ENCODE results near the gene PTPRN2.

PTPRN2 gene

DNA sequence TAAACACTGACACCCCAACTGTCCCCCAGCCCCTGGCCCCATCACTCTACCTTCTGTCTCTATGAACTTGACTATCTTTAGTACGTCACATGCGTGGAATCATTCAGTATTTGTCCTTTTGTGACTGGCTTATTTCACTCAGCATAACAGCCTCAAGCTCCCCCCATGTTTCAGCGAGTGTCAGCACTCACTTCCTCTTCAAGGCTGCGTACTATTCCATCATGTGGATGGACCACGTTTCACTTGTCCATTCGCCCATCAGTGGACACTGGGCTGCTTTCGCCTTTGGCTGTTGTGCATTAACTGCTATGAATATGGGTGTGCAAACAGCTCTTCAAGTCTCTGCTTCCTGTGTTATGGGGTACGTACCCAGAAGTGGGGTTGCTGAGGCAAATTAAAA is 100.7 kb downstream of the PTPRN2 start:
- no peak for DNase-seq

DNA sequence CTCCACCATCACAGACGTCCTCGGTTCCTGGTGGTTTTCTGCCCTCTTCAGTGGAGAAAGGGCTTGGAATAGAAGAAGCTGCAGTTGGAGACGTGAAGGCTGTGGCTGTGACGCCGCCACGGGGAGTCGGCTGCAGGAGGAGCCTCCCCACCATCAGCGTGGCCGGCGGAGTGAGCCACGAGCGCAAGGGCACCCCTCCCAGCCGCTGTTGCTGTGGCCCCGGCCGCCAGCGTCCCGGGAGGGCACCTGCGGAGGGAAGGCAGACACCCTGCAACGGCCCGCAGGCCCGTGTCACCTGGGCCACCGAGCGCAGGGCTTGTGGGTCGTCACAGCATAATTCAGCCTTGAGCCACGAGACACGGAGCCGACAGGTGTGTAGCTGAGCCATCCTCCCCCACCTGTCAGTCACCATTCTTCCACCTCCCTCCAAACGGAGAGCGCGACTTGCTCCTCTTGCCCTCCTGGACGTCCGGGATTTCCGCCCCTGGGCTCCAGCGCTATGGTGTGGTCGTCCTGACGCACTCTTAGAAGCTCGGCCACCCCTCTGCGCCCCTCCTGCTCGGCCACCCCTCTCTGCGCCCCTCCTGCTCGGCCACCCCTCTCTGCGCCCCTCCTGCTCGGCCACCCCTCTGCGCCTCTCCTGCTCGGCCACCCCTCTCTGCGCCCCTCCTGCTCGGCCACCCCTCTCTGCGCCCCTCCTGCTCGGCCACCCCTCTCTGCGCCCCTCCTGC is 102.7 kb downstream of the PTPRN2 start:
- no peak for DNase-seq

DNA sequence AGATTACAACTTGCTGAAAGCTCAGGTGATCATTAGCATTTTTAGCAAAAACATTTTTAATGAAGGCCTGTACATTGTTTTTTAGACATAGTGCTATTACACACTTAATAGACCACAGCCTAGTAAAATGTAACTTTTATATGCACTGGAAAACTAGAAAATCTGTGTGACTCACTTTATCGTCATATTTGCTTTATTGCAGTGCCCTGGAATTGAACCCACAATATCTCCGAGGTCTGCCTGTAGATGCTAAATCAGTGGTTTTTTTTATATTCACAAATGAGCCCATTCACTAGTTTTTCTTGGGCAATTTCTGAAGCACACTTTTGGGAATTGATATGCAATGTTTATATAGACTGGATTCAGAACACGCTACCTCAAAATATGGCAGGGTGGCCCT is 105.1 kb downstream of the PTPRN2 start:
- DNase-seq: no peak

DNA sequence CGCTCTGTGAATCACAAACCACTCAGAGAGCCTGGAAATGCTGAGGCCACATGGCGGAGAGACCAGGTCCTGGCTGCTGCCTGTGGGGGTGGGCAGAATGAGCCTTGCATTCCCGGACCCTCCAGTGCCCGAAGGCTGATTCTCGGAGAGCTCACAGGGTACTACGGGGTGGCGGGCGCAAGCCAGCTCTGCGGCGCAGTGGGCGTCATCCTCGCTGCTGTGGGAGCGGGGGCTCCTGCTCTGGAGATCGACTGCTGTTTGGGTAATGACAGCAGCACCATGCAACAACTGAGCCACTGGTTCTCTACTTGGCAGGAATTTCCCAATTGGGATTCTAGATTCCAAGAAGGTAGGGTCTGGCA is 108.0 kb downstream of the PTPRN2 start:
- no peak for DNase-seq

DNA sequence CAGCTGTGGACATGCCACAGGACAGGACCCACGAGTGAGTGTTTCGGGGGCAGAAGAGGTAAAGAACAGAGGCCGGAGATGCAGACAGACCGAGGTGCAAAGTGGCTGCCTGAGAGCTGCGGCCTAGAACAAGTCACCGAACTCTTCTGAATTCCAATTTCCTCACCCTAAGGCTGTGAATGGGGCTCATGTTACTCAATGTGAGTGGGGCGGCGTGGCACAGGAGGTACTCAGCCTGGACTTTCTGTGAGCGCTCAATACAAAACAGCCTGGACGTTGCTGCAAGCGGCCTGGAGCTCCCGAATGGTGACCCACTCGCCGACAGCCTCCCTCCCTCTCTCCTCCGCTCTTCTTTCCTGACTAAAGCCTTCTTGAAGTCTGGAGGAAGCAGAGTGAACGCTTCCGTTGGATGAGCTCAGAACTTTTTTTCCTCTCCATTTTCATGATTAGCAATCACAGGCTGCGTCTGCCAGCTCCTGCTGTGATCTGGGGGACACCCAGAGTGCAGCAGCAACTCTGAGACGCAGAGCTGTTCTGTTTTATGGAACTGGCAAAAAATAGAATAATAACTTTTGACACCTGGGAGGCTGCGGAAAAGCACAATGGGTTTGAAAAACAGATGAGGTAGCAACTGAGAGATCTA is 108.5 kb downstream of the PTPRN2 start:
- no peak for DNase-seq

DNA sequence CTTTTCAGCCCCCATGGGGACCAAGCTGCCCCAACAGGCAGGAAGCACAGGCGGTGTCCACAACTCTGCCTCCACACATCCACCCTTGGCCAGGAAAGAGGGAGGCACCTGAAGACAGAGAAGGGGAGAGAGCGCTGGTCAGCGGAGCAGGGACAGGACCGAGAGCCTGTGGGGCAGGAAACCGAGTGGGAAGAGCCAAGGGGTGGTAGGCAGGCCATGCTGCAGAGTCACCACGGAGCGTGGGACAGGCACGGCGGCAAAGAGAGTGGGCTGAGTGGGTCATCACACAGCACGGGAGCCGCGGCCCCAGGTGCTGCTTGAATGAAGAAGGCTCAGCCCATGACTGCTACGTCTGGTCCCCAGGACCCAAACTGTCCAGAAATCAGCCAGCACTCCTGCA is 109.8 kb downstream of the PTPRN2 start:
- no peak for DNase-seq

DNA sequence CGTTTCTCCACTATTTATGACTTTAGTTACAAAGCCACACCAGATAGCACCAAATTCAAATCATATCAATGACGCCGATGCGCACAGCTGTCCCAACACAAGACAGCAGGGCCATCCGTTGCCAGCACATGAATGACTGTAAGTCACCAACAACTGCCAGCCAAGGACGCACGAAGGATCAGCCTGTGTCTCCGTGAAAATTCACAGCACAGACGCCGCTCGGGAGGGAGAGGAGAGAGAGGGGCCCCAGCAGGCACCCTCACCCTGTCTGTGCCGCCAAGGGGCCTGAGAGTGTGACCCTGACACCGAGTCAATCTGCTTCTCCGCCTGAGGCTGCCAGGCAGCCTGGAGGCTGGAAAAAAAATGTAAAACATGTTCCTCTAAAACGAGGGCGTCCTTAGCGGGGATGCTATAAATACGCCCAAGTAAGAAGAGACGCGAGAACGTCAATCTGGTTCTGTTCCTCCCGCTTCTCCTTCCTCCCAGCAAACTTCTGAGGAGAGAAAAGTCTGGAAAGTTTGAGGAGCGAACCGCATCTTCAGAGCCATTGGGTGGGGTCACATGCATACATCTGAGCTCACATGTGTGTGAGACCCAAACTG is 111.2 kb downstream of the PTPRN2 start:
- no peak for DNase-seq

DNA sequence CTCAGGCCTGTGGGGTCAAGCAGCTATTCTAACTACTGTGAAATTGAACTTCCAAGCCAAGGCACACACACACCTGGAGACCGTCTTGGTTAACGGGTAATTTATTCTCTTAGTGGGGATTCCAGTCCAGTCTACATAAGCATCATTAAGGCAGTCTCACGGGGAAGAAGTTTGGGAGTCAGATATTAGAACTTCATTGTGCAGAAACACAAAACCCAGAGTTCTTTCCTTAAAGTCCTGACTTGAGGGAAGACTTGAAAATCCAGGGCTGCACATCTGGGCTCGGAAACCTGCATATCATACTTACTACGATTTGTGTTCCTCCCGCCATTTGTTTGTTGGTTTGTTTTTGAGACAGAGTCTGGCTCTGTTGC is 112.0 kb downstream of the PTPRN2 start:
- DNase-seq: no peak

DNA sequence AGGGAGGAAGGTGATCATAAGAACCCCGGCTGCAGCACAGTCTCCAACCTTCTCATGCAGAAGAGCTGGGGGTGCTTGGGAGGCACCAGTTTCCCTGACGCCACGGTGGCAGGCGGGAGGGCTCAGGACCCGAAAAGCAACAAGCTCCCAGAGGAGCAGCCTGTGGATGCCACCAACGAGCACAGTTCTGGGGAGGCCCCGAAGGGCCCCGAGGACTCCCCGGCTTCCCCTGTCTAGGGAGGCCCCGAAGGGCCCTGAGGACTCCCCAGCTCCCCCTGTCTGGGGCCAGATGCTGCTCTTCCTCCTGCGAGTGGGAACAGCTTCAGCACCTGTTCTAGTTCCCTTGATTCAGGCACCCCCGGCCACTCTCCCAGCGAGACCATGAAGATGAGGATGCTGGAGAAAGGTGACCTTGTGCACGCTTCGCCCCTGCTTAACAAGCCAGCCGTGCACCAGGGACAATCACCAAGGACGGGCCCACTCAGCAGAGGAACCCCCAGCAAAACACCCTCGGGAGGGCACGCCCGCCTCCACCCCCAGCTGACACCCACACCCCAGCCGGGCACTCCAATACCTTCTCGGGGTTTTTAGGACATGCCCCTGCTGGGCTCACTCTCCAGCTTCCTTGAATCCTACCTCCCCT is 112.5 kb downstream of the PTPRN2 start:
- DNase-seq: no peak

DNA sequence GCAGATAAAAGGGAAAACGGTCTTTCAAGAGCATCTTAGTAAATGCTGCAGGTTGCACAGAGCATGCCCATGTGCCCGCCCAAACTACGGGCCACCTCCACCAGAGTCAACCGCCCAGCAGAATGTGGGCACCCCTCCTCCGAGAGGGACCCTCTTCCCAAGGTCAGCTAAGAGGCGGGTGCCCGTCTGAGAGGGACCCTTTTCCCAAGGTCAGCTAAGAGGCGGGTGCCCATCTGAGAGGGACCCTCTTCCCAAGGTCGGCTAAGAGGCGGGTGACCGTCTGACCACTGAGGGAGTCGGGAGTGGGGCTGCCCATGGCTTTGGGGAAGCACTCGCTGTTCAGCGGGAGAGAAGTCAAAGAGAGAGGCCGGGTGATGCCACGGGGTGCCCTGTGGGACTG is 113.1 kb downstream of the PTPRN2 start:
- no peak for DNase-seq

DNA sequence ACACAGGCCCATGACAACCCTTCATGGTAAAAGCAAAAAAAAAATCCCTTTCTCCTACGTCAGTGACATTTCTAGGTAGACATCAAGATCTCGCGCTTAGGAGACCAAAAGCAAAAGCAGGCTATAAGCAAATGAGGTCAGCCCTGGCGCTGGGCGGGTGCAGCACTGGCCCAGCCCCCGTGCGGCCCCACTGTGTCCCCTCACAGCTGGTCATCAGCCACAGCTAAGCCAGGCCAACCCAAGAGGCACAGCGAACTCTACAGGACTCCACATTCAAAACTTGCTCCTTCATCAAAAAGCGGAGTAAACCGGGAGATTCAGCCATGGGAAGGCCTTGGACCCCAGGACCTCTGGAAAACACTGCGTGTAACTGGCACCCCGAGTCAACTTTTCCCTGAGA is 113.7 kb downstream of the PTPRN2 start:
- DNase-seq: no peak

DNA sequence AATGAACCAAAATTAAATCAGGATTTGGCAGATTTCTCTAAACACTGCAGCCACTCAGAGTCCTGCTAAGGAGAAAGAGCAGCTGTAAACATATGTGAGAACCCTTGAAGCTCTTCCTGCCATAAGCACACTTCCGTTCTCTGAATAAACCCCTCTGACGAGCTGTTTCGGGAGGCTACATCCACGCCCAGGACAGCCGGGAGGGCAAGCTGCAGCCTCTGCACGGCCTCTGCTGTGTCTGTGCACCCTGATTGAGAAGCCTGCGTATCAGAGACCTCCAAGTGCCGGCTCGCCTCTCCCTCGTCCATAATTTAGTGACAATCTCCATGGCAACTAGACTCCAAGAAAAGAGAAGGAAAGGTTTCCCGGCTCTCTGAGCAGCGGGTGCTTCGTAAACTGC is 114.4 kb downstream of the PTPRN2 start:
- no peak for DNase-seq

DNA sequence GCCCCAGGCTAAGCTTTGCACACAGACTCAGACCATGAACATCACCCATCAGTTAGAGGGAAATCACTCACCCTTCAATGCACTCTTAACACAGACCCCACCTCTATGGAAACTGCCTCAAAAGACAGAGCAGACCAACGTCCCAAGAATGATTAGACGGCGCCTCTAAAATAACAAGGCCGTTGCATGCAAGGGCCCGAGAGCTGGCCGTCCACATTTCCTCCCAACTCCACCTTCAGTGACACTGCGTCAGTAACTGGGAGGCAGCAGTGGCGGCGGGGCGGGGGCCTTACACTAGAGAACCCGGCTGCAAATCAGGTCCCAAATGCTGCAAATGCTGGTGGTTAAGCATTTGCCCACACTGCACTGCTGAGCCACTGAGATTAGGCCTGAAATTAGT is 115.0 kb downstream of the PTPRN2 start:
- DNase-seq: no peak

DNA sequence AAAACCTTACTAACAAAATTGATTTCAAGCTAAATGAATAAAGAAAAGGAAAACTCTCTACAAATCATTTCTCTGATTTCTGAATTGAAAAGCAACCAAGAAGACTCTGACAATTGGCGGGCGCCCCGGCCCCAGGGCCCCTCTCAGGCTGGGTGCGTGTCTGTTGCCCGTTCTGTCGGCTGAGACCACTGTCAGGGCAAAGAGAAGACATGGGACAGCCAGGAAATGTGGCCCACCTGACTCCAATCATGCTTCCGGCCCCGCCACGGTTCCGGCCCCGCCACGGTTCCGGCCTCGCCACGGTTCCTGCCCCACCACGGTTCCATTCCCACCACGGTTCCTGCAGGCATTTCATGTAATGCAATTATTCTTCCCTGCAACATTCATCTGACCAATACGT is 115.9 kb downstream of the PTPRN2 start:
- no peak for DNase-seq

DNA sequence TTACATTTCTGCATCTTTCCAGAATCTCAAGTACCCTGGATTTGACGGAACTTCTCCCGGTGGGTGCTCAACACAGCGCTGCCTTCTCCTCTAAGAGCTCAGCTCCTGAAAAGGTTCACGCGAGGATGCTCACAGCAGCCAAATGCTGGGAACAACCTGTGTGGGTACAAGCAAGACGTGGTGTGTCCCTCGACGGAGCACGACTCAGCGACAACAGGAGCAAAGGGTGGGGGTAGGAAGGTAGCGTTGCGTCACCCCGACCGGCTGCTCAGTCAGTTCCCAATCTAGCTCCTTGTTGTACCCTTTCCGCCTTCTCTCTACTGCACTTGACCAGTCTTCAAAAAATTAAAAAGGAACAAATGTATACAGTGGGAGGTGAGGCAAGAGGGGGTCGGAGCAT is 117.3 kb downstream of the PTPRN2 start:
- no peak for DNase-seq

DNA sequence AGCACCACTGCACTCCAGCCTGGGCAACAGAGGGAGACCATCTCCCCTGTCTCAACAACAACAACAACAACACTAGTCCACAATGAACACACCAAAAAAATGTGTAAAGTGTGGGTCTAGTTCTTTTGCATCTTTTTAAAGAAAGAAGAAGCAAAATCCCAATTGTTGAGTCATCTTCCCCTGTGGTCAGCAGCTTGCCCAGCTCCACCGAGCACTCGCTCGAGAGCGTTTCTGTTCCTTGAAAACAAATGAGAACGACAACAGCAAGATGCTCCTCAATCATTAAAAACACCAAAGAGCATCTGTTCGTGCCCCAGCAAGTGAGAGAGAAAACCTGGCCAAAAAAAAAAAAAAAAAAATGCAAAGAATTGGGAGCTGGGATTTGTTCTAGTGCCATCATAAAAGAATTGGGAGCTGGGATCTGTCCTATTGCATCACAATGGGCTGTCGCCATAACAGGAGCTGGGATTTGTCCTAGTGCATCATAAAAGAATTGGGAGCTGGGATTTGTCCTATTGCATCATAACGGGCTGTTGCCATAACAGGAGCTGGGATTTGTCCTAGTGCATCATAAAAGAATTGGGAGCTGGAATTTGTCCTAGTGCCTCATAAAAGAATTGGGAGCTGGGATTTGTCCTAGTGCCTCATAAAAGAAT is 118.1 kb downstream of the PTPRN2 start:
- DNase-seq: no peak

DNA sequence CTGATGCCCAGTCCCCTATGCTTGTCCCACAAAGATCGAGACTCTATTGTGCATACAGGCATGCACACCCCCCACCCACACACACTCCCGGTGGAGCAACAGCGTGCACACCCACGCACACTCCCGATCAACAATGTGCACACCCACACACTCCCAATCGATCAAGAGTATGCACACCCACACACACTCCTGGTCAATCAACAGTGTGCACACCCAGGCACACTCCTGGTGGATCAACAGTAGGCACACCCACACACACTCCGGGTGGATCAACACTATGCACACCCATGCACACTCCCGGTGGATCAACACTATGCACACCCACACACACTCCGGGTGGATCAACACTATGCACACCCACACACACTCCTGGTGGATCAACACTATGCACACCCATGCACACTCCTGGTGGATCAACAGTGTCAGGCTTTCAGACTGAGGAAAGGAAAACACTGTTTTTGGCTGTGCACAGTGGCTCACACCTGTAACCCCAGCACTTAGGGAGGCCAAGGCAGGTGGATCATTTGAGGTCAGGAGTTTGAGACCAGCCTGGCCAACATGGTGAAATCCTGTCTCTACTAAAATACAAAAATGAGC is 118.8 kb downstream of the PTPRN2 start:
- no peak for DNase-seq

DNA sequence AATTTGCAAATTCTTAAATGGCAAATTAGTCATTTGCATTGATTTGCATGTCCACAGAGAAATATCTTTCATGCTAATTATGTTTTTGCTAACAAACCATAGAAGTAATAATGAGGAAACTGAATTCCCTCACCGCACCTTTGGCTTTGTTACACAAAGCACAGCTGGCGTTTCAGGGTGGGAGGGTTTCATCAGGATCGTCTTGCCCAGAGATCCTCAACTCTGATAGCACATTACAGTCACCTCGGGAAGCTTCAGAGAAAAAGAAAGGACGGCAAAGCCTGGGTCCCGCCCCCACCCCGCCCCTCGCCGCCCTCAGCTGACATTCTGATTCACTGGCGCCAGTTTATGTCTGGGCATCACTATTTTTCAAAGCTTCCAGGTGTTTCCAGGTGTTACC is 119.4 kb downstream of the PTPRN2 start:
- DNase-seq: no peak

DNA sequence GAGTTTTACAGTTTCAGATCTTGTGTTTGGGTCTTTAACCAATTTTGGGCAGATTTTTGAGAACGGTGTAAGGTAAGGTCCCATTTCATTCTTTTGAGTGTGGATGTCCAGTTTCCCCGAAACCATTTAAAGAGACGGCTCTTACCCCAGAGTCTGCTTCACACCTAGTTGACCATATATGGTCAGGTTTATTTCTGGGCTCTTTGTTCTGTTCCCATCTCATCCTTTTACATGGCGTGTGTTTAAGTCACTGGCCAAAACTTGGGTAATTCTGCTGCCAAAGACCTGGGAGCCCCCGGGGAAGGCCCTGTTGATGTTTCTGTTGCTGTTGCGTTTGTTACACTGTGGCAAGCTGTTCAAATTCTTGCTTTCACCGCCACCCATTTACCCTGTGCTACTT is 120.1 kb downstream of the PTPRN2 start:
- DNase-seq: no peak

DNA sequence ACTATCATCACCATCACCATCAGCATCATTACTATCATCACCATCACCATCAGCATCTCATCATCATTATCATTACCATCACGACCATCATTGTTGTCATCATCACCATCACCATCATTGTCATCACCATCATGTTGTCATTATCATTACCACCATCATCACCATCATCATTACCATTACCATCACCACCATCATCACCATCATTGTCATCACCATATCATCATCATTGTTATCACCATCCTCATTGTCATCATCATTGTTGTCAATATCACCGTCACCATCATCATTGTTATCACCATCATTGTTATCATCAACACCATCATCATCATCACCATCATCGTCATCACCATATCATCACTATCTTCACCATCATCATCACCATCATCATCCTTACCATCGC is 124.3 kb downstream of the PTPRN2 start:
- DNase-seq: no peak

DNA sequence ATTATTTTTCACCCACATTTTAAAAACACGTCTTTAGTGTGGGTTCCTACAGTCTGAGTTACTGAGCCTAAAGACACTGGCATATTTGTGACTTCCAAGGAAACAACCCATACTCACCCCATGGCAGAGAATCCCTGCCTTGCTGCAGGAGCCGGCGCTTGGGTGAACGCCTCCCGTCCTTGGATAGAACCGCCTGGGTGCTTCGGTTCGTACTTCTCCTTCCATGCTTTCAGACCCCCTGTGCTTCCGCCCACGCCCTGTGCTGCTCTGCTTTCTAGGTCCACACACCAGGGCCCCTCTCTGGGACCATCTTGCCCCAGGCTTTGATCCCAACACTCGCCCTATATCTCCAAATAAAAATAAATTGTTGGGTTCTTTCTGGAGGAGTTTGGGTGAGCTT is 125.8 kb downstream of the PTPRN2 start:
- DNase-seq: no peak

DNA sequence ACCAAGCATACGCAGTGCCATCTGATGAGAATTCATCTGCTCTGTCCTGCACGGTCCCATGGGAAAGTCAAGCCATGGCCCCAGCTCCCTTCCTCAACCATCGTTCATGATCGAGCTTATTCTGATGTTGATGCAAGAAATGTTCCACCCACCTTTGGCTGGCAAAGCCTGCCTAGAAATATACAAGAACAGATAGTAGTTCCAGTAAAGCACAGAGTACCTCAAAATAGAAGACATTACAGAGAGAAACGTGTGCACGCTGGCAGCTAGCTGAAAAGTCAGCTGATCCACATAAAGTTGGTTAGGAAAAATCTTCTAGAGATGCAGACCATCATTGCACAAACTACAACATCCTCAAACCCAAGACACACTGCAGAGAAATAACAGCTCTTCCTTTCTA is 127.0 kb downstream of the PTPRN2 start:
- DNase-seq: no peak

DNA sequence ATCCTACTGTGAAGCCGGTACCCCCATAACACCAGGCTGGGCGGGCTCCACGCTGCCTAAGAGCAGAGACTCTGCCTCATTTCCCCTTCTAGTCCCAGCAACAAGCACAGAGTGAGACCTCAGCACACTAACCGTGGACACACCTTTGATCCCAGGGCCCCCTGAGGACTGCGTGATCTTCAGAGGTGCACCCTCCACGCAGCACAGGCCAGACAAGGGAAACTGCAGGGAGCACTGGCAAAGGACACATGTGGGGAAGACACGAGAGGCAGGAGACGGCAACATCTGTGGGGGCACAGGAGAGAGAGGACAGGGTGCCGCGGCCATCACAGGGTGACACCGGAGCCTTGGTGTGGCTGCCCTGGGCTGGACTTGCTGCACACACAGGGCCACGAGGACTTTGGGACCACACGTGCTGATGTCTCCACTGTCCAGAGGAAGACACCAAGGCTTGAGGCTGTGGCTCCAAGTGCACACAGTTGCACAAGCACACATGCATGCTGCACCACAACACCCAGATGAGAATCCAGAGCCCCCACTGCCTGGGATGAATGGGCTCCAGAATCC is 128.8 kb downstream of the PTPRN2 start:
- DNase-seq: no peak
